Measurements from ENCODE around the gene ZDHHC14. TPM values are rescaled to one million over a fixed set of nuclear protein-coding genes. Genes with fewer than 3 reads are reported as not detected.

The ZDHHC14 gene
- total RNA-seq, 1 experiment from 2014 or later, result 3.2 TPM

DNA sequence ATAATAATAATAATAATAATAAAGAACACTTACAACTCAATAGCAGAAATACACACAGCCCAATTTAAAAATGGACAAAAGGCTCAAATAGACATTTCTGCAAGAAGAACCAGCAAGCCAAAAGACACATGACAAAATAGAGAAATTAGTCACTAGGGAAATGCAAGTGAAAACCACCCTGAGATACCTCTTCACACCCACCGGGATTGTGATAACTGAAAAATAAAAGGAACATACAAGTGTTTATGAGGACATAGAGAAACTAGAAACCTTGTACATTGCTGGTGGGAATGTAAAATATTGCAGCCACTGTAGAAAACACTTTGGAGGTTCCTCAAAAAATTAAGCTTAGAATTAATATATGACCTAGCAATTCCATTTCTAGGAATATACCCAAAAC is 59.2 kb downstream of the ZDHHC14 start:
- ChIA-PET POLR2A (ENCODE audit: low non-redundant PET) (no interaction called here), CTCF (no interaction called here)
- no peak overlapping the region for H3K4me3 ChIP-seq (ENCODE audit: low read depth, low read length, poor library complexity, severe bottlenecking)
- H3K36me3 ChIP-seq (ENCODE audit: insufficient read depth, low read length, poor library complexity, severe bottlenecking), result no peaks in the 10 kb centered on the region
- no peak overlapping the region for H3K27ac ChIP-seq (ENCODE audit: low read depth, low read length, poor library complexity, severe bottlenecking)
- H3K9me3 ChIP-seq (ENCODE audit: low read depth, low read length, poor library complexity, severe bottlenecking), result no peaks in the 10 kb centered on the region
- BruUV-seq (replicated peaks), result no TSS peak
- no peak for DNase-seq (ENCODE audit: low spot score)
- H3K4me1 ChIP-seq (ENCODE audit: insufficient read depth, low read length, poor library complexity, severe bottlenecking), result no peaks in the 10 kb centered on the region
- H3K27me3 ChIP-seq (replicated peaks; ENCODE audit: insufficient read depth, low read depth, low read length, poor library complexity), result no peaks in the 10 kb centered on the region
- intact Hi-C loops (cut with micrococcal nuclease; ENCODE audit: unreplicated experiment), result no loop called here
- TF ChIP-seq, protein P1, sequence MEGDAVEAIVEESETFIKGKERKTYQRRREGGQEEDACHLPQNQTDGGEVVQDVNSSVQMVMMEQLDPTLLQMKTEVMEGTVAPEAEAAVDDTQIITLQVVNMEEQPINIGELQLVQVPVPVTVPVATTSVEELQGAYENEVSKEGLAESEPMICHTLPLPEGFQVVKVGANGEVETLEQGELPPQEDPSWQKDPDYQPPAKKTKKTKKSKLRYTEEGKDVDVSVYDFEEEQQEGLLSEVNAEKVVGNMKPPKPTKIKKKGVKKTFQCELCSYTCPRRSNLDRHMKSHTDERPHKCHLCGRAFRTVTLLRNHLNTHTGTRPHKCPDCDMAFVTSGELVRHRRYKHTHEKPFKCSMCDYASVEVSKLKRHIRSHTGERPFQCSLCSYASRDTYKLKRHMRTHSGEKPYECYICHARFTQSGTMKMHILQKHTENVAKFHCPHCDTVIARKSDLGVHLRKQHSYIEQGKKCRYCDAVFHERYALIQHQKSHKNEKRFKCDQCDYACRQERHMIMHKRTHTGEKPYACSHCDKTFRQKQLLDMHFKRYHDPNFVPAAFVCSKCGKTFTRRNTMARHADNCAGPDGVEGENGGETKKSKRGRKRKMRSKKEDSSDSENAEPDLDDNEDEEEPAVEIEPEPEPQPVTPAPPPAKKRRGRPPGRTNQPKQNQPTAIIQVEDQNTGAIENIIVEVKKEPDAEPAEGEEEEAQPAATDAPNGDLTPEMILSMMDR (conservative IDR thresholded peaks at IDR 0.05; ENCODE audit: low read depth, low read length), result no peak
- no peak for TF ChIP-seq EZH2 (IDR thresholded peaks at IDR 0.05; ENCODE audit: borderline replicate concordance, low read depth, low read length, poor library complexity, severe bottlenecking)

DNA sequence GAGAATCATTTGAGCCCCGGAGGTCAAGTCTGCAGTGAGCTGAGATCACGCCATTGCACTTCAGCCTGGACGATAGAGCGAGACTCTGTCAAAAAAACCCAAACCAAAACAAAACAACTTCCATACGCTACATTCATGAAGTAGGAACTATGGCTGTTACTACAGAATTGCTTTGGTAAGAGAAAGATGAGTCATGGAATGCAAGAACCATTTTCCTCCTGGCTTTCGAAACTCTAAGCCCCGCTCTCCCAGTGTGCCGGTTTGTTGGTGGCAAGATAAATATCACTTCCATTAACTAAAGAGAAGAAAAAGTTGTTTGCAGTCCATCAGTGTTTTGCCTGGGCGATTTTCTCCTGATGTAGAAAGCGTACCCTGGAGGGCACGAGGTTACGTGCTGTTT is 61.3 kb downstream of the ZDHHC14 start:
- intact Hi-C loops (cut with micrococcal nuclease; ENCODE audit: unreplicated experiment), result no loop called here
- POLR2A ChIA-PET (ENCODE audit: low non-redundant PET), result no interaction called here

DNA sequence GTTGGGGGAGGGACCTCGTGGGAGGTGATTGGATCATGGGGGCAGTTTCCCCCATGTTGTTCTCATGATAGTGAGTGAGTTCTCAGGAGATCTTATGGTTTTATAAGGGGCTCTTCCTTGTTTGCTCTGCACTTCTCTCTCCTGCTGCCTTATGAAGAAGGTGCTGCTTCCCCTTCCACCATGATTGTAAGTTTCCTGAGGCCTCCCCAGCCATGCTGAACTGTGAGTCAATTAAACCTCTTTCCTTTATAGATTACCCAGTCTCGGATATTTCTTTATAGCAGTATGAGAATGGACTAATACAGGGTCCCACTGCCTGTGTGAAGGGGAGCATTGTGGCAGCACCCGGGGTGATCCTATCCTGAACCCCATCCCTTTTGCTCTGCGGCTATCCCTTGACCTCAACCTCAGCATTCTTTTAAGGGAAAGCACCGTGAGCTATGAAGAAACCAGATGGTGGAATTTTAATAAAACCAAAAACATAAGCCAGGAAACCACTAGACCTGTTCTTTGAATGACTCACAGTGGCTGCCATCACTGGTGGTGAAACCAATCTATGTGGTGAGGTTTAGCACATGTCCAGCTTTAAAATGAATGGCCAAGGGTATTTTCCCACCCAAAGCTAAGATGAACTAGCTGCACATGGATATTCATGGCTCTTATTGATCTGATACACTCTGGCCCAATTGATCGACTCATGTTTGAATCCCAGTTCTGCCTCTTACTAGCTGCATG is 62.2 kb downstream of the ZDHHC14 start:
- no peak for DNase-seq (ENCODE audit: low spot score)
- TF ChIP-seq, protein P1 (conservative IDR thresholded peaks at IDR 0.05; ENCODE audit: low read depth, low read length), result no peak
- no peak for TF ChIP-seq EZH2 (IDR thresholded peaks at IDR 0.05; ENCODE audit: borderline replicate concordance, low read depth, low read length, poor library complexity, severe bottlenecking)
- ChIA-PET POLR2A (ENCODE audit: low non-redundant PET) (no interaction called here), CTCF (no interaction called here)
- no TSS peak for BruUV-seq (replicated peaks)
- intact Hi-C loops (cut with micrococcal nuclease; ENCODE audit: unreplicated experiment), result no loop called here
- Histone ChIP-seq H3K27me3 (replicated peaks; ENCODE audit: insufficient read depth, low read depth, low read length, poor library complexity) (no peaks in the 10 kb centered on the region), H3K36me3 (ENCODE audit: insufficient read depth, low read length, poor library complexity, severe bottlenecking) (no peaks in the 10 kb centered on the region), H3K9me3 (ENCODE audit: low read depth, low read length, poor library complexity, severe bottlenecking) (no peaks in the 10 kb centered on the region), H3K4me1 (ENCODE audit: insufficient read depth, low read length, poor library complexity, severe bottlenecking) (no peaks in the 10 kb centered on the region), H3K4me3 (ENCODE audit: low read depth, low read length, poor library complexity, severe bottlenecking) (no peak overlapping the region), H3K27ac (ENCODE audit: low read depth, low read length, poor library complexity, severe bottlenecking) (no peak overlapping the region)

More for the DNA sequence above, 61.3 kb downstream of the ZDHHC14 start:
- no peak for TF ChIP-seq EZH2 (IDR thresholded peaks at IDR 0.05; ENCODE audit: borderline replicate concordance, low read depth, low read length, poor library complexity, severe bottlenecking)
- TF ChIP-seq, protein P1 (conservative IDR thresholded peaks at IDR 0.05; ENCODE audit: low read depth, low read length), result no peak
- Histone ChIP-seq H3K9me3 (ENCODE audit: low read depth, low read length, poor library complexity, severe bottlenecking) (no peaks in the 10 kb centered on the region), H3K36me3 (ENCODE audit: insufficient read depth, low read length, poor library complexity, severe bottlenecking) (no peaks in the 10 kb centered on the region), H3K4me3 (ENCODE audit: low read depth, low read length, poor library complexity, severe bottlenecking) (no peak overlapping the region), H3K4me1 (ENCODE audit: insufficient read depth, low read length, poor library complexity, severe bottlenecking) (no peaks in the 10 kb centered on the region), H3K27me3 (replicated peaks; ENCODE audit: insufficient read depth, low read depth, low read length, poor library complexity) (no peaks in the 10 kb centered on the region), H3K27ac (ENCODE audit: low read depth, low read length, poor library complexity, severe bottlenecking) (no peak overlapping the region)
- peak; percentile 17 for DNase-seq (ENCODE audit: low spot score)
- no TSS peak for BruUV-seq (replicated peaks)
- CTCF ChIA-PET, result no interaction called here

All from A673 (cell line).